ENCODE data around the gene OR52I2.

Gene OR52I2

GRCh38 chr11:4610258-4610935 lies 28.9 kb downstream of the OR52I2 start:
- DNase-seq, result no peak

DNA sequence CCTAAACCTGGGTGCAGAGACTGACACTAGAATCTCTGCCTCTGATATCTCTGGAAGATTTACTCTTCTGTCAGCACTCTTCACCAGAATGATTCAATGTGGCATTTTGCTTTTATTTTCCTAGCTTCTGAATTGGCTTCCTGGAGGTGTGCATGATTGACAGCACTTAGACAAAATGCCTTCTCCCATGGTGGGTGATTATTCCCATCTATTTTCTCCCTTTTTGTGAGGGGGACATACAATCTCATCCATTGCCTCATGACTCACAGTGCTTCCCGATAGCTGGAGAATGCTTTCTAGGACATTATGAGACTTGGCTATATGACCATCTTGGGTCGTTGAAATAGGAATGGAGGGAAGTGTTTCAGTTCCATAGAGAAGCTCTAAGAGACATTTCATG lies 30.4 kb downstream of the OR52I2 start:
- DNase-seq, result no peak

- DNase-seq, result no peak
These were observed 34.4 kb downstream of the OR52I2 start for GRCh38 chr11:4615856-4616444.

- no peak for DNase-seq
These were observed 38.0 kb downstream of the OR52I2 start for GRCh38 chr11:4619514-4619913.

DNA sequence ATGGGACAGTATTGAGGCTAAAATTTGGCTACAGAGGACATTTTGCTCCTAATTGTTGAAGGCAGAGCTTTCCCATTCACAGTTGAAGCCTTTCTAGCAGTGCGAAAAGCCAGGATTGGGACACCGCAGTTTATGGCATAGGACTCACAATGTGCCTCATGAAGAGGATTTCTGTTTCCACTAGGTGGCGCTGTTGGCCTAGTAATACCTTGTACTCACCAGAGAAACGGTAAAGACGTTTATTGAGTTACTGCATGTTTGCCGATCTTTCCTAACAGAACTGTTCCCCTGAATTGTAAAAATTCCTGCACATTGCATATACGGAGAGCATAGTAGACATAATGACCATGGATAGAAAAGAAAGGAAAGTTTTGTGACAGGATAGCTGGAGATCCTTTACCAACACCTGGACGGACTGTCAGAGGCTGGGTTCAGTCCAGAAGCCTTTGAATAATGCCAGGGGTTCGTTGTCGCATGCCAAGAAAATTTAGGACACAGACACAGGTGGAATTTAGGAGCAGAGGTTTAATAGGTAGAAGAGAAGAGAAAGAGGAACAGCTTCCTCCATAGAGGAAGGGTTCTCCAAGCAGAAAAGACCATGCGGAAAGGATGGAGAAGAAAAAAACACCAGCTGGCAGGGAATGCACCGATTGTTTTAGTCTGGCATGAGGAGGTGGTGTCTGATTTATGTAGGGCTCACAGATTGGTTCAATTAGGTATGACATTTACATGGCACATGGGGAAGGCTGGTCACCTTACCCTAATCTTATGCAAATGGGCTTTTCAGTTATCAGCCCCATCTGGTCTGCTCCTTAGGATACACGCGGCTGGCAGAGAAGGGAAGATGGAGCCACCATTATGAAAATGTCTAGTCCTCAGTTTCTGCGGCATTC lies 44.9 kb downstream of the OR52I2 start:
- DNase-seq, result peak; percentile 49

DNA sequence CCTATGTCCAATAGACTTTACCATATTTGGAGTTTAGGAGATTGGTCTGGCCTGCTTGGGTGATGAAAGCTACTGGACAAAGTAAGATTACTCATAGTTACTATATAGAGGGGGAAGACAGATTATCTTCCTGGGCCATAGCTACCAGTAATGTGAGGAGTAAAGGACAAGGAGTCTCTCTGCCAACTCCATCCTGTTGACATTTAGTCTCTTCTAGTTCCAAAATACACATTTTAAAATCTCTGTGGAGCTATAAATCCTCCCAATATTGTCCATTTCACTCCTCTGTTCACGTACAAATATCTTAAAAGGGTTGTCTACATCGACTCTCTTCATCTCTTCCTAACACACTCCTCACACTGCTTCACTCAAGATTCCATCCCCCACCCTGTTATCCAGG lies 54.6 kb downstream of the OR52I2 start:
- no peak for DNase-seq

- peak; percentile 19 for DNase-seq
These were observed 55.6 kb downstream of the OR52I2 start, which contains the start of gene OR51D1 for GRCh38 chr11:4636962-4637661. Gene OR51D1 (plus strand): TSS chr11:4637477. CDS start chr11:4639791, 2,314 bp downstream.

GRCh38 chr11:4637662-4638047 lies 56.1 kb downstream of the OR52I2 start:
- no peak for DNase-seq

DNA sequence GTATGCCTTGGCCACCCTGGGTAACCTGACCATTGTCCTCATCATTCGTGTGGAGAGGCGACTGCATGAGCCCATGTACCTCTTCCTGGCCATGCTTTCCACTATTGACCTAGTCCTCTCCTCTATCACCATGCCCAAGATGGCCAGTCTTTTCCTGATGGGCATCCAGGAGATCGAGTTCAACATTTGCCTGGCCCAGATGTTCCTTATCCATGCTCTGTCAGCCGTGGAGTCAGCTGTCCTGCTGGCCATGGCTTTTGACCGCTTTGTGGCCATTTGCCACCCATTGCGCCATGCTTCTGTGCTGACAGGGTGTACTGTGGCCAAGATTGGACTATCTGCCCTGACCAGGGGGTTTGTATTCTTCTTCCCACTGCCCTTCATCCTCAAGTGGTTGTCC lies 58.4 kb downstream of the OR52I2 start:
- DNase-seq, result no peak

DNA sequence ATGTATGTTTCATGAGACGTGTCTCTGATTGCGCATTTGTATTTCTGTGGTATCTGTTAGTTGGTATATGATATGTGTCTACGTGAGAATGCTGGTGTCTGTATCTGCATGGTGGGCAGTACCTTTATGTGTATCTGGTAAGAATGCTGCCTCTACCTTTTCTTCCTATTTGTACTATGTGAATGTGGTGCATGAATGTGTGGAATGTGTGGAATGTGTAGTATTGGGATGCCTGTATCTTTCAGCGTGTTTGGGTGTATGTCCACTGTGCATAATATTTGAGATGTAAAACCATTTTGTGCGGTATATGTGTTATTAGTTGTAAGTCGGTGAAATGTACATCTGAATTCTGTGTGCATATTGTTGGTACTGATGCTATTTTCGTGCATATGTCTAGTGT lies 60.0 kb downstream of the OR52I2 start:
- DNase-seq, result no peak

DNA sequence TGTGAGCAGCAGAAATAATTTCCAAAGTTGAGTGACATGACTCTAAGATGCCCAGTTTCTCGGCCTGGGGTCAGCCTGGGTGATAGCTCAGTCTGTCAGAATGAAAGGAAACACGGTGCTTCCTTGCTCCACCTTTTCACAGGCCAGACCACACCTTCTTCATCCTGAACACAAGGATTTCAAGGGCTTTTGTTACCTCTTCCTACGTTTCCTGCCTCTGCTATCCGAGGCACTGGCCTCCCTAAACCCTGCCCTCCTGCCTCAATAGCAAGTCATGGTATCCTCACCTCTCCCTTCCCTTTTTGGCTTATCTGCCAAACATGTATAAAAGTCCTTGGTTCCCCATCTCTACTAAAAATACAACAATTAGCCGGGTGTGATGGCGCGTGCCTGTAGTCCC lies 60.5 kb downstream of the OR52I2 start:
- no peak for DNase-seq
